ENCODE results near the gene IMMP2L. TPM values are rescaled to one million over a fixed set of nuclear protein-coding genes. Genes with fewer than 3 reads are reported as not detected.

The IMMP2L gene
- total RNA-seq, 1 experiment from 2014 or later, result 8.8 TPM

DNA sequence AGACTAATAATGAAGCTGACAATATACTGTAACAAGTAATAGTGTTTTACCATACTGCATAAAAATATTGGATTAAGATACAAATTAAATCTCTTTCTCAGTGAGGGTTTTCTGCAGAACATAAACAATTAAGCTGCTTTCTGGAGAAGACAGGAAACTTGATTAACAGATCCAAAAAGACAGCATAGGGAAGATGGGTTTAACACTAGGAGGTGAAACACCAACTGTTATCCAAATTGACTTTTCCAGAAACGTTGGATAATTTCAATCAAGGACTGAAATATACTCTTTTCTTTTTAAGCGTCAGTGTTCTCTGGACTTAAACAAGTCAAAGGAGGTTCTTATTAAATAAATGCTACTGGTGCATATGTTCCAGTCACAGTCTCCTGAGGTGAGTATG lies 45.3 kb upstream of the IMMP2L start:
- no peak for DNase-seq (ENCODE audit: low read depth, low spot score)
- no peaks in the 10 kb centered on the region for H3K27me3 ChIP-seq (ENCODE audit: control insufficient read depth, insufficient read depth, low read length)
- no peaks in the 10 kb centered on the region for H3K9me3 ChIP-seq (ENCODE audit: control insufficient read depth, insufficient read depth, low read depth, low read length)
- TF ChIP-seq, protein P1, sequence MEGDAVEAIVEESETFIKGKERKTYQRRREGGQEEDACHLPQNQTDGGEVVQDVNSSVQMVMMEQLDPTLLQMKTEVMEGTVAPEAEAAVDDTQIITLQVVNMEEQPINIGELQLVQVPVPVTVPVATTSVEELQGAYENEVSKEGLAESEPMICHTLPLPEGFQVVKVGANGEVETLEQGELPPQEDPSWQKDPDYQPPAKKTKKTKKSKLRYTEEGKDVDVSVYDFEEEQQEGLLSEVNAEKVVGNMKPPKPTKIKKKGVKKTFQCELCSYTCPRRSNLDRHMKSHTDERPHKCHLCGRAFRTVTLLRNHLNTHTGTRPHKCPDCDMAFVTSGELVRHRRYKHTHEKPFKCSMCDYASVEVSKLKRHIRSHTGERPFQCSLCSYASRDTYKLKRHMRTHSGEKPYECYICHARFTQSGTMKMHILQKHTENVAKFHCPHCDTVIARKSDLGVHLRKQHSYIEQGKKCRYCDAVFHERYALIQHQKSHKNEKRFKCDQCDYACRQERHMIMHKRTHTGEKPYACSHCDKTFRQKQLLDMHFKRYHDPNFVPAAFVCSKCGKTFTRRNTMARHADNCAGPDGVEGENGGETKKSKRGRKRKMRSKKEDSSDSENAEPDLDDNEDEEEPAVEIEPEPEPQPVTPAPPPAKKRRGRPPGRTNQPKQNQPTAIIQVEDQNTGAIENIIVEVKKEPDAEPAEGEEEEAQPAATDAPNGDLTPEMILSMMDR (IDR thresholded peaks at IDR 0.05), result no peak
- TF ChIP-seq SIN3A (IDR thresholded peaks at IDR 0.05; ENCODE audit: borderline replicate concordance, insufficient read depth, low read depth, low read length), result no peak
- no peak for TF ChIP-seq POLR2AphosphoS5 (IDR thresholded peaks at IDR 0.05; ENCODE audit: low read depth, low read length)
- no peak for TF ChIP-seq TCF7L2 (IDR thresholded peaks at IDR 0.05; ENCODE audit: low read depth, low read length)
- TF ChIP-seq, protein P2, sequence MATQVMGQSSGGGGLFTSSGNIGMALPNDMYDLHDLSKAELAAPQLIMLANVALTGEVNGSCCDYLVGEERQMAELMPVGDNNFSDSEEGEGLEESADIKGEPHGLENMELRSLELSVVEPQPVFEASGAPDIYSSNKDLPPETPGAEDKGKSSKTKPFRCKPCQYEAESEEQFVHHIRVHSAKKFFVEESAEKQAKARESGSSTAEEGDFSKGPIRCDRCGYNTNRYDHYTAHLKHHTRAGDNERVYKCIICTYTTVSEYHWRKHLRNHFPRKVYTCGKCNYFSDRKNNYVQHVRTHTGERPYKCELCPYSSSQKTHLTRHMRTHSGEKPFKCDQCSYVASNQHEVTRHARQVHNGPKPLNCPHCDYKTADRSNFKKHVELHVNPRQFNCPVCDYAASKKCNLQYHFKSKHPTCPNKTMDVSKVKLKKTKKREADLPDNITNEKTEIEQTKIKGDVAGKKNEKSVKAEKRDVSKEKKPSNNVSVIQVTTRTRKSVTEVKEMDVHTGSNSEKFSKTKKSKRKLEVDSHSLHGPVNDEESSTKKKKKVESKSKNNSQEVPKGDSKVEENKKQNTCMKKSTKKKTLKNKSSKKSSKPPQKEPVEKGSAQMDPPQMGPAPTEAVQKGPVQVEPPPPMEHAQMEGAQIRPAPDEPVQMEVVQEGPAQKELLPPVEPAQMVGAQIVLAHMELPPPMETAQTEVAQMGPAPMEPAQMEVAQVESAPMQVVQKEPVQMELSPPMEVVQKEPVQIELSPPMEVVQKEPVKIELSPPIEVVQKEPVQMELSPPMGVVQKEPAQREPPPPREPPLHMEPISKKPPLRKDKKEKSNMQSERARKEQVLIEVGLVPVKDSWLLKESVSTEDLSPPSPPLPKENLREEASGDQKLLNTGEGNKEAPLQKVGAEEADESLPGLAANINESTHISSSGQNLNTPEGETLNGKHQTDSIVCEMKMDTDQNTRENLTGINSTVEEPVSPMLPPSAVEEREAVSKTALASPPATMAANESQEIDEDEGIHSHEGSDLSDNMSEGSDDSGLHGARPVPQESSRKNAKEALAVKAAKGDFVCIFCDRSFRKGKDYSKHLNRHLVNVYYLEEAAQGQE (IDR thresholded peaks at IDR 0.05; ENCODE audit: insufficient read depth in 1 of 2, low read depth in 2 of 2, low read length in 1 of 2), result no peak
- no peak overlapping the region for H3K4me3 ChIP-seq (ENCODE audit: low read depth in 2 of 2, low read length in 2 of 2)
- intact Hi-C loops (cut with micrococcal nuclease; ENCODE audit: unreplicated experiment), result no loop called here
- H3K27ac ChIP-seq (ENCODE audit: low read length), result no peak overlapping the region
- POLR2A ChIA-PET, result no interaction called here
- in situ Hi-C loops (cut with HindIII; ENCODE audit: low pct_unique_long_range_greater_than_20kb, low sequenced_read_pairs), result no loop called here
- ATAC-seq, result no peak
- no TSS peak for BruUV-seq (replicated peaks)
- H3K36me3 ChIP-seq (ENCODE audit: control insufficient read depth, insufficient read depth, low read length), result no peaks in the 10 kb centered on the region
- CTCF ChIA-PET, result no interaction called here
- H3K4me1 ChIP-seq (ENCODE audit: control insufficient read depth, insufficient read depth, low read length), result no peaks in the 10 kb centered on the region

DNA sequence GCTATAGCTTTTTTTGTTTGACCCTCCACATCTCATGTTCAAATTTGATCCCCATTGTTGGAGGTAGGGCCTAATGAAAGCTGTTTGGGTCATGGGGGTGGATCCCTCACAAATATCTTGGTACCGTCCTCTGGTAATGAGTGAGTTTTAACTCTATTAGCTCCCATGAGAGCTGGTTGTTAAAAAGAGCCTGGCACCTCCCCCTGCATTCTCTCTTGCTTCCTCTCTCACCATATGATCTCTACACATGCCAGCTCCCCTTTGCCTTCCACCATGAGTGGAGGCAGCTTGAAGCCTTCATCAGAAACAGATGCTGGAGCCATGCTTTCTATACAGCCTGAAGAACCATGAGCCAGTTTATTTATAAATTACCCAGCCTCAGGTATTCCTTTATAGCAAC lies 43.0 kb upstream of the IMMP2L start:
- ATAC-seq, result no peak

More for the DNA sequence above, 43.0 kb upstream of the IMMP2L start:
- in situ Hi-C loops (cut with HindIII; ENCODE audit: low pct_unique_long_range_greater_than_20kb, low sequenced_read_pairs) (no loop called here), intact Hi-C loops (cut with micrococcal nuclease; ENCODE audit: unreplicated experiment) (no loop called here)
- Histone ChIP-seq H3K4me1 (ENCODE audit: control insufficient read depth, insufficient read depth, low read length) (no peaks in the 10 kb centered on the region), H3K4me3 (ENCODE audit: low read depth in 2 of 2, low read length in 2 of 2) (no peak overlapping the region), H3K9me3 (ENCODE audit: control insufficient read depth, insufficient read depth, low read depth, low read length) (no peaks in the 10 kb centered on the region), H3K36me3 (ENCODE audit: control insufficient read depth, insufficient read depth, low read length) (no peaks in the 10 kb centered on the region), H3K27ac (ENCODE audit: low read length) (no peak overlapping the region), H3K27me3 (ENCODE audit: control insufficient read depth, insufficient read depth, low read length) (no peaks in the 10 kb centered on the region)
- no peak for DNase-seq (ENCODE audit: low read depth, low spot score)
- TF ChIP-seq SIN3A (IDR thresholded peaks at IDR 0.05; ENCODE audit: borderline replicate concordance, insufficient read depth, low read depth, low read length), result no peak
- no peak for TF ChIP-seq TCF7L2 (IDR thresholded peaks at IDR 0.05; ENCODE audit: low read depth, low read length)
- TF ChIP-seq, protein P1 (IDR thresholded peaks at IDR 0.05), result no peak
- TF ChIP-seq, protein P2 (IDR thresholded peaks at IDR 0.05; ENCODE audit: insufficient read depth in 1 of 2, low read depth in 2 of 2, low read length in 1 of 2), result no peak
- TF ChIP-seq POLR2AphosphoS5 (IDR thresholded peaks at IDR 0.05; ENCODE audit: low read depth, low read length), result no peak
- no TSS peak for BruUV-seq (replicated peaks)
- ChIA-PET CTCF (no interaction called here), POLR2A (no interaction called here)
